Measurements from ENCODE around the gene RAI1.

Gene RAI1

DNA sequence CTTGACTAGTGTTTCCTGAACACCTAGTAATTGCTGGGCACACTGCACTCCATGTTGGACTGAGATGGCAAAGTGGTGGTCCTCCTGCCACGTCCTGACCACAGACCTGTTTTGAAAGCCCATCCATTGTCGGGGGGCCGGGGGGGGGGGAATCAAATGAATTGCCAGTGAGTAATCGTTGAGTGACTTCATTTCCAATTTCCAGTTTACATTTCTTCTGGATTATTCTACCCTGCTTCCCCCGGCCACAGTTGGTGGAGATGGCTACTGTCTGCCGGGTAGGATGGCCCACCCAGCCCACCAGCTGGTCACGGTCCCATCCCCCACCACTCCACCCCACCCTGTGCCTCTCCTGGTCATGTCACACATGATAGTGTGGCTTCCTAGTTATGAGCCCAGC, 18.2 kb downstream of the RAI1 start:
- DNase-seq (ENCODE audit: low read depth in 2 of 2), result no peak

DNA sequence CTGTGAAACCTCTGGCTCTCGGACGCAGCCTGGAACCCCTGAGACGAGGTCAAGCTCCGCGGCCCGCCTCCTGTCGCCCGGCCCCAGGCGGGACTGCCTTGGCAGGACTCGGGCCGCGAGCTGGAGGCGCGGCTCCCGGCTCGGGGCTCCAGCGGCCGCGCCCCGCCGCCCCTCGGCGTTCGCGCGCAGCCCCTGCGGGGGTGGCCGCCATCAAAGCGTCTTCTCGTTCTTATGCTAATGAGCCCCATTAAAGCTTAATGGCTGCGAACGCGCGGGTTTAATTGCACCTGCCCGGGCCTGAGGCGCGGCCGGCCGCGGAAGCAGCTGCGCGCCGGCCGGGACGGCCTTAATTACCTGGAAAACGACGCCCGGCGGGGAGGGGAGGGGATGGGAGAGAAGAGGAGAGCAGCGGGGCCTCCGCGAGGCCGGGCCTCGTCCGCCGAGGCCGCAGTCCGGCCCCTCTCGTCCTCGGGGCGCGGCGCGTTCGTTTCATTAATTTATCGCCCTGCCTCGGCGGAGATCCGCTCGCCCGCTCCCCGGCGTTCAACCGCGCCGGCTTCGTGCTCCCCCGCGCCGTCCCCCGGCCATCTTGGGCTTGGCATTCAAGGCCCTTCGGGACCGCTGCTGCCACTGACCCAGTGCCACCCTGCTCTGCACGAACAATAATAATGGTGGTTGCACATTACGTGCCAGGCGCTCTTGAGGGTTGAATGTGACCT, 19.2 kb downstream of the RAI1 start:
- DNase-seq (ENCODE audit: low read depth in 2 of 2), result no peak

DNA sequence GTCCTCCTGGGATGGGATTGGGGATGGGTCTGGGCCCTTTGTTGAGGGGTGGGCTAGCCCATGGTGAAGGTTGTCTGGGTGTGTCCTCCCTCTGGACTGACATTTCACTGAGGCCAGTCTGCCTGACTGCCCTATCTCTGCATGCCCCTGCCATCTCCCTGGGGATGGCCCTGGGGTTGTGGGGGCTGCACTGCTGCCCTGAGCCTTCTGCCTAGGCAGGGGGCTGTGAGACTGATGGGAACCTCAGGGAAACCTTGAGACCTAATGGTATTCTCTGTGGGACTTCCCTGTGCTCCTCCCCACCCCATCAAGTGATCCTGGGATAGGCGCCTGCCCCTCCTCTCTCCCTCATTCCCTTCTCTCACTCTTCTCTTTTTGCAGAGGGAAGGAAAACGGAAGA, 19.9 kb downstream of the RAI1 start:
- DNase-seq (ENCODE audit: low read depth in 2 of 2), result no peak

DNA sequence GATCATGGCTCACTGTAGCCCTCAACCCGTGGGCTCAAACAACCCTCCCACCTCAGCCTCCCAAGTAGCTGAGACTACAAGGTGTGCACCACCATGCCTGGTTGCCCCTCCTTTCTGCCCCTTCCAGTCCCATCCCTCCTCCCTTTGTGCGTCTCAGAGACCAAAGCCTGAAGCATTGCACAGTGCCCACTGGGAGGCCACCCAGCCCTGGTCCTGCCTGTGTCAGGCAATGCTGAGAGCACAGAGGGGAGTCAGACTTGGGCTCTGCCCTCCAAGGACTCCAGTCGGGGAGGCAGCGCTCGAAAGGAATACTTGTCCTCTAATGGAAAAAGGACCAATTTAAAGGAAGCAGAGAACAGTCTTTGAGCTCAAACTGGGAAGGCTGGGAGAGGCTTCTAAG, 20.4 kb downstream of the RAI1 start:
- DNase-seq (ENCODE audit: low read depth in 2 of 2), result no peak

DNA sequence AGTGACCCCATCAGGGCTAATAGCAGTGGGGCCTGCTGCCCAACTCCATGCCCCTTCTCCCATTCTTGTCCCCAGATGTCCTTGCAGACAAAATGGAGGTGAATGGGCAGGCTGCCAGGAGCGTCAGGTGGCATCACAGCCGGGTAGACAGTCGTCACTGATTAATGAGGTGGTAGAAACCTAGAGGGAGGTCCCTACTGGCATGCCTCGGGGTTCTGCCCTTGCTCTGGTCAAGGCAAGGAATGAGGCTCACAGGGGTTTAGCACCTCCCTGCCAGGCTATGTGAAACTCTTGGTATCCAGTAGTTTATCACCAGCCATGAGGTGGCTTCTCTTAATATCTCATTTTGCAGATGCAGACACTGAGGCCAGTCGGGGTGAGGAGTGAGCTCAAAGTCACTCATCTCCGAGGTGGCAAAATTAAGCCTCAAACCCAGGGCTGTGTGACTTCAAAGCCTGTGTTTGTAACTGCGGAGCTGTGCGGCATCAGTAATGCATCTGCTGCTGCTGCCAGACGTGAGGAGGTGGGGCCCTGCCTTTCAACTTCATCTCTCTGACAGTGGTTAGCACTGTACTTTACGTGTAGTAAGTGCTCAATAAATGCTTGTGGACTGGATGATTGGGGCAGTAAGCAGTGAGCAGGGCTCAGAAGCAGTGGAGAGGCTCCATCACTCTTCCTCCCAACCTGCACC, 21.3 kb downstream of the RAI1 start:
- DNase-seq (ENCODE audit: low read depth in 2 of 2), result no peak

DNA sequence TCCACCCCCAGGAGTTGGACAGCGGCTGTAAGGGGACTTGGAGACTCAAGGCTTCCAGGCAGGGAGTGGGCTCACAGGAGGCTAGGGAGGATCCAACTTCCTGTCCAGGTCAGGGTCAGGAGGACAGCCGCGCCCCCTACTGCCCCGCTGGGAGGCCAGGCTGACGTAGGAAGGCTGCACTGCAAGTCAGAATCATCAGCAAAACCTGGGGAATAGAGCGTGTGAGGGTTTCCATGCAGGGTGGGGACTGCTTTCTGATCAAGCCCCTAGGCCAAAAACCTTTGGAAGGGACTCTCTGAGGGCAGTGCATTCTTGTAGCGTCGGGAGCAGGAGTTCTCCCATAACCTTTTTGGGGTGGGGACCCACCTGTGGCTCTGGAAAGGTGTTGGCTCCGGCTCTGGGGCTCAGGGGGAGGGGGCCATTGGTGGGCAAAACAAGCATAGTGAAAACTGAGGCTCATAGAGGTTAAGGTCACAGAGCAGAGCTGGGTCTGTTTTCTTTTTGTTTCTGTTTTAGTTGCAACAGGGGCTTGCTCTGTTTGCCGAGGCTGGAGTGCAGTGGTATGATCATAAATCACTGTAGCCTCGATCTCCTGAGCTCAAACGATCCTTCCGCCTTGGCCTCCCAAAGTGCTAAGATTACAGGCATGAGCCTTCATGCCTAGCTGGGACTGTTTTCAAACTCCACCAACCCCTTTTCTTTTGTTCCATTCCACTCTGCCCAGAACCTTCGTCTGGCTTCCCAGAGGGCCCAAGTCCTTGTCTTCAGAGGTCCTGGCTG, 22.1 kb downstream of the RAI1 start:
- DNase-seq (ENCODE audit: low read depth in 2 of 2), result no peak

DNA sequence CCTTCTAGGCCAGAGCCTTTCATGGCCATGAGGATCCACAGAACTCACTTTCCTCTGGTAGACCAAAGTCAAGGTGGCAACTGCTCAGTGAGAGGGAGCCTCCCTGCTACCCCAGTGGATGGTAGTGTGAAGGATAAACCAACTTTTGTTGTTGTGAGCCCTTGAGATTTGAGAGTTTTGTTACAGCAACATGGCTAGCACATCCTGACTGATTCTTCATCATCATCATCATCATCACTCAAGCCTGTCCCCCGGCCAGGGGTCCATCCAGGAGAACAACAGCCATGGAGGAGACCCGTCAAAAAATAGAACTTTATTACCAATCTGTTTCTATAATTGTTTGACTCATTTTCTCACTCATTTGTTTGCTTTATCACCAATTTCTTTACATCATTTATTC, 23.7 kb downstream of the RAI1 start:
- DNase-seq (ENCODE audit: low read depth in 2 of 2), result no peak

DNA sequence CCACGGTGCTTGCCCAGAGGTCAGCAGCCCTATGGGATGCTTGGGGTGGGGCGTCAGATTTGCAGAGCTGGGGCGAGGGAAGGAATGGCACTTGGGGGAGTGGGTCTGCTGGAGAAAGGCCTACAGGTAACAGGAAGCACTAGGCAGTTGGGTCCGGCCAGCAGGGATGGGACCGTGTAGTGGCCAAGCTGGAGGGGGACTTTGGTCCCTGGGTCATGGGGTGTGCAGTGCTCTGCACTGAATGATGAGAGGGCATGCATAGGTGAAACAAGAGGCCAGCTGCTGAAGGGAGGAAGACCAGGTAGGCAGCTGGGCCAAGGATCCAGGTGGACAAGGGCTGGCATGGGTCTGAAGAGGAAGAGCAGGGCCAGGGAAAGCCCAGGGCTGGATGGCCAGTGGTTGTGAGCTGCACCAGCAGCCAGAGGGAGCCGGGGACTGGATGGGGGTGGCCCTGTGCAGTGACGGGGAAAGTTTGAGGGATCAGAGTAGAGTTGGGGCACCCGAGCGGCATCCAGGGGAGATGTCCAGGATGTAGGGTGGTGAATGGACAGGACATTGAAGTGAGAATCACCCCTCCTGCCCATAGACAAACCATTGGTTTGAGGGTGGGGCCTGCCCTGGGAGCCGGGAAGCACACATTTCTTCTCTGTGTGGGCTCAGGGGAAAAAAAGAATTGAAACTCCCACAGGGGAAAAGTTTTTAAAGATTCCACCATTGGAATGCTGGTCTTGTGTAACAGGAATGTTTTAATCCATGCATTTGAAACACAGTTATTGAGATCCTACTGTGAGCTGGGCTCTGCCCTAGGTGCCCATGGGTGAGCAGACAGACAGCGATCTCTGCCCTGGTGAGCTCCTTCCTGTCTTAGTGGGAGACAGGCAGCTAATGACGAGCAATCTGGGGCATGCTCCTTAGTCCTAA, 25.1 kb downstream of the RAI1 start:
- DNase-seq (ENCODE audit: low read depth in 2 of 2), result no peak

DNA sequence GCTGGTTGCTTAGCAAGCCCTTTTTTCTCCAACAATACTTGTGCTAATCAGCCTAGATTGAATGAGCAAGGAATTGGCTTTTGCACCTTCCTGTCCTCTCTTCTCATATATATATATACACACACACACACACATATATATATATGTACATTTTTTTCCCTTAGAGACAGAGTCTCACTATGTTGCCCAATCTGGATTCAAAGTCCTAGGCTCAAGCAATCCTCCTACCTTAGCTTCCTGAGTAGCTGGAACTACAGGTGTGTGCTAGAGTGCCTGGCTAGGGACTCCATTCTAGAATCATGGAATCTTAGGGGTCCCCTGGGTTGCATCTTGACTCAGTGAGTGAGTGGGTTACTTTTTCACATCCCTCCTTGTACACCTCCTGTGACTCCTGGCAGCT, 27.0 kb downstream of the RAI1 start:
- DNase-seq (ENCODE audit: low read depth in 2 of 2), result no peak

DNA sequence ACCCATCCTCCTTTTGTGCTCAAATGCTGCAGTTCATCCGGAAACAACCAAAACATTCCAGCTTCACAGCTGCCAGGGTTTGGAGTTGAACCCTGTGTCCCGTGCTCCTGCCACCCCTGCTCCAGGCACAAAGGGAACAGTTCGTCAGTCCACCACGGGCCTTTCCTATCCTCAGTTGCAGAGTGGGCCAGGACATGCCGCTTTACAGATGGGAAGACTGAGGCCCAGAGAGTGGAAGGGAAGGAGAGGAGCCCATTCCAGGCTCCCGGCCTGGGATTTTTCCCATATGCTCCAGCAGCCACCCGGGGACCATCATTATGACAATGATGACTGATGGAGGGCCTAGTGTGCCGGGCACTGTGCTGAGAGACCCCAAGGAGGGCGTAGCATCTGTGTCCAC, 27.6 kb downstream of the RAI1 start:
- DNase-seq (ENCODE audit: low read depth in 2 of 2), result no peak

DNA sequence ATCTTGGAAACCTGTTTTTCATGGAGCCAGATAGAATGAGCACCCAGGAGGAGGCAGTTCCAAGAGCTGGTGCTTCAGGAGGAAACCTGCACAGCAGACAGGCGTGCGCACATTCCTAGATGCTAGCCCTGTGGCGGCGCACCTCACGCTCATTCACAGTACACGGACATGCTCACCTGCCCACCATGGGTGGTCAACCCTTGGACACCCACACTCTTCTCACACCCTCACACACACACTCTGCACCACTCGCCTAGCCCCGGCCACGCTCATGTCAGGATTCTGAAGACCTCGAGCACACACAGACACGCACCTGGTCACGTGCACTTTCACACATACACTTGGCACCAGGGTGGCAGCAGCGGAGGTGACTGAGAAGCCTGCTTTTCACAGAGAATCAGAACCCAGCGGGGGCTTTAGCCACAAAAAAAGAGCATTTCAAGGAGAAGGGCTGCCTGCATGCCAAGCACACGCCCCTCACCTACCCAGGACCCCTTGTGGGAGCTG, 28.6 kb downstream of the RAI1 start:
- no peak for DNase-seq (ENCODE audit: low read depth in 2 of 2)

DNA sequence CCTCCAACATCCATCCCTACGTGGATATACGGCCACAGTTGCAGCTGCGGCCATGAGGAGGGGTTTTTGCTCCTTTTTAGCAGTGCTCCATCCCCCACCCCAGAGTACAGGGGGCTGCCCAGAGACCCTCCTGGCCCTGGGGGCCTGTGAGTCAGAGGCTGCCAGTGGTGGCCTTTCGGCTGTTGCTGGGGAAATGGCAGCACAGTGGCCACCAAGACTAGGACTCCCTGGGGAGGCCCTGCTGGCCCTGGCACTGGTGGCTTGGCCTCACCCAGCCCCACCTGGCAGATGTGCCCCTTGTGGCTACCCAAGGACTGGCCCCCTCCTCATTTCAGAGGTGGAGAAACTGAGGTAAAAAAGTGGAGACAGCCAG, 29.1 kb downstream of the RAI1 start:
- no peak for DNase-seq (ENCODE audit: low read depth in 2 of 2)

DNA sequence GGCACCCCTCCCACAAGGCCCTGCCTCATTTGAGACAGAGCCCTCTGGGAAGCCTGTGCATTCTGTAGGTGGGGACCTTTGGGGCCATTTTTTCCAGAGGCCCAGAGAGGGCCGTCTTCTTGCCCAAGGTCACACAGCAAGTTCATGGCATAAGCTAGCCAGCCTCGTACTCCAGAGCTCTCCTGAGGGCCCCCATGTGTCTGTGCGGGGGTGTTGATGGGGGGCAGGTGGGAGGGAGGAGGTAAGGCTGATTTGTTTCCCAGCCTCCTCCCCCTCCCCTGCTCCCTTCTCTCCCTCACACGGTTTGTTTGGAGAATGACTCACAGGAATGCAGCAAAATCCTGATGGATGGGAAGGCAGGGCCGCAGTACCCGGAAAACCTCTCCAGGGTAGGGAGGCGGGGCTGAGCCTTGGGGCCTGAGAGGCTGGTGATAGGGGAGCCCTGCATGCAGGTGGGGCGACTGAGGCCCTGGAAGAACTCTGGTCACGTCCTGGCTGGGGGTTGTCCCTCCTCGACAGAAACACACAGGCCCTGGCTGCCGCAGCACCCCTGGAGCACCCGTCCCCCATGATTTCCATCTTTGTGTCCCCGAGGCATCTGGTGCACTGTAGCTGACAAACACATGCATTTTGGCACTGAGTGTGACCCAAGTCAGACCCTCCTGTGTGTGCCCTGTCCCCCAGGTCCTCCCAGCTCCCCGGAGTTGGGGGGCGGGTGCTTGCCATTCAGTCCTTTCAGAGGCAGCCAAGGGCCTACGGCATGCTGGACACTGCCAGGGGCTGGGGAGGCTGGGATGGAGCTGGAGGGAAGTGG, 29.7 kb downstream of the RAI1 start:
- DNase-seq (ENCODE audit: low read depth in 2 of 2), result no peak

DNA sequence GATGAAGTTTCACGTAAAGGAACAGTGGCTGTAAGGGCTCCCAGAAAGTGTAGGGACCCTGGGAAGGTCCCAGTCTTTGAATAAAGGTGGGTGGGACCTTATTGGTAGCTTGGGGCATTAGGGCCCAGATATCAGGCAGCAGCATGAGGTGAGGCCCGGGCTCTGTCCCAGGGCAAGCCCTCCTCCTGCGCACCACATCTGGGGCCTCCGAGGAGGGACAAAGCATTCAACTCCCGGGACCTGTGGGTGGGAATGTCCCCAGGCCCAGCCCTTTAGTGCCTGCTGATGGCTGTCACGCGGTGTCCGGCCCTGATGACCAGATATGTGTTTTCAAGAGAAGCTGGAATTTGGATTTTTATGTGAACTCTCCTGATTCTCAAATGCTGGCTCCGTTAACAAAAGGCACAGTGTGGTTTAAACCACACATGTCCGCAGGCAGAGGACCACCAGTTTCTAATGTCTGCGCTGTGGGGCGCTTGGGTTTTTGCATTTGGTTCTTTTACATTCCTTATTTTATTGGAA, 30.4 kb downstream of the RAI1 start:
- no peak for DNase-seq (ENCODE audit: low read depth in 2 of 2)

DNA sequence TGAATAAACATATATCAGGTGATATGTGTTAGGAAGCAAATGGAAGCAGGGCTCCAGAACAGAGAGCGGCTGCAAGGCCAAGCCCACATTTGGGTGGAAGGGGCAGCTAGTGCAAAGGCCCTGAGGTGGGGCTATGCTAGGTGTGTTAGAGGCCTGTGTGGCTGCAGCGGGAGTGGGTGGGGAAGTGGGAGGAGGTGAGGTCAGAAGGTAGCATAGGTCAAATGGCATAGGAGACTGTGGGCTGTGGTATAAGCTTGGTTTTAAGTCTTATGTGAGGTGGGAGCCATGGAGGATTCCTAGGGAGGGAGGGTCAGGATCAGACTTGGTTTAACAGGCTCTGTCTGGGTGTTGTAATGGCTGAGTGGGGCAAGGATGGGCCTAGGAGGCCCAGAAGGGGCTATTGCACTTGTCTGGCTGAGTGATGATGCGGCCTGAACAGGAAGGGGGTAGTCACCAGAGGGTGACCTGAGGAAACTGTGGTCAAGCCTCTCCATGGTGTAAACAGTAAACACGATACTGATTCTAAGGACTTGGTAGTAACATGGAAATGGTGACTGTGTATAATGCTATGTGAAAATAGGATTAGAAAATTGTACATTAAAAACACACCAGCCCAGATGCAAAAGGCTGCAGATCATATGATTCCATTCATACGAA, 31.1 kb downstream of the RAI1 start:
- DNase-seq (ENCODE audit: low read depth in 2 of 2), result no peak

DNA sequence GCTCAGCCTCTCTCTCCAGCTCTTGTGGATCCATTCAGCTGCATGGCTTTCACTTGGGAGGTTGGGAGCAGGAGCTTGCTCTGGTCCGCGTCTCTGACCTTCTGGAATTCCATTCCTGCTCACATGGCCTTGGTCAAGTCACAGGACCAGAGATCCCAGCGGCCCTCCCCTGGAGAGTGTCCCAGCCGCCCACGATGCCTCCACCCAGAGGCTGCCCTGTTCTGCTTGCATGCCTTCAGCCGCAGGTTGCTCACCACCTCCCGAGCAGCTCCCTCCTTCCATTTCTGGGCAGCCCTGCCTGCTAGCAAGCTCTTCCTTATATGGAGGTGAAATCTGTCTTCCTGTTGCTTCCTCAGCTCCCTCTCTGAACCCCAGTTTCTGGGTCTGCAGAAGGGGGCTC, 32.6 kb downstream of the RAI1 start:
- DNase-seq (ENCODE audit: low read depth in 2 of 2), result no peak

DNA sequence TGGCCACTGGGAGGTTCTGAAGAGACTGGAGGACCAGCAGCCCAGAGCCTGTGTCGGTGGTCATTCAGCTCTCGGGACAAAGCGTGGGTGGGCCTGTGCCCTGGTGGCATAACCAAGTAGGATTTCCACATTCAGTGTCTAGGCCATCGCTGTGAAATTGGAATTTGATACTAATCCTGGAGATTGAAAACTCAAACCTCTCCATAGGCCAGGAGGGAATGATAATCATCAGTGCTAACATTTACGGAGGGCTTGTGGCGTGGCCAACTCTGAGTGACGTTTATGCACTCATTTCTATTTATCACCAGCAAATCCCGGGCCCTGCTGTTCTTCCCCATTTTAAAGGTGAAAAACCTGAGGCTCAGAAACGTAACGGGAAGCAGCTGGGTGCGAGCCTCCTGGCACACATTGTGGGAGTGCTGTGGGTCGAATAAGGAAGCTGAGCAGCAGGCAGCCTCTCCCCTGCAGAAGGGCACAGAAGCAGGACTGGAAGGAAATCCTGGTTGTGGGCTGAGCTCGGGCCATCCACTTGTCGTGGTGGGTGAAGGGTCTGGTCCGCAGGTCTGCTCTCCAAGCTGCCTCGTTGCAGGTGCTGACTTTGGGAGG, 33.1 kb downstream of the RAI1 start:
- no peak for DNase-seq (ENCODE audit: low read depth in 2 of 2)

DNA sequence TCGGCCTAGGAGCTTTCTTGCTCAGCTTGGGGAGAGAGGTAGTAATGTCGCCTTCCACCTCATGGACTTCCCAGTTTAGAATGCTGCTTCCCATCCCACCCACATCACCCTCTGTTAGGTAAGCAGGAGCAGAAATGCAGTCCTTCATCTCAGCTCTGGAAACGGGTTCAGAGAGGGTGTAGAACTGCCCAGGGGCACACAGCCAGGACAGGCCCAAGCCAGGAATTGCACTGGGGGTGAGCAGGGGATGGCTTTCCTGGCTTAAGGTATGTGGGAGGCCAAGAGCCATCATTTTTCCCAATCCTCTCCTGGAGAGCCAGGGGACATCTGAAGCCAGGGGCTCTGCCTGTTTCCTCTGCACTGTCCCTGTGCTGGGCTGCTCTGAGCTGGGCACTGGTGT, 33.6 kb downstream of the RAI1 start:
- DNase-seq (ENCODE audit: low read depth in 2 of 2), result no peak

DNA sequence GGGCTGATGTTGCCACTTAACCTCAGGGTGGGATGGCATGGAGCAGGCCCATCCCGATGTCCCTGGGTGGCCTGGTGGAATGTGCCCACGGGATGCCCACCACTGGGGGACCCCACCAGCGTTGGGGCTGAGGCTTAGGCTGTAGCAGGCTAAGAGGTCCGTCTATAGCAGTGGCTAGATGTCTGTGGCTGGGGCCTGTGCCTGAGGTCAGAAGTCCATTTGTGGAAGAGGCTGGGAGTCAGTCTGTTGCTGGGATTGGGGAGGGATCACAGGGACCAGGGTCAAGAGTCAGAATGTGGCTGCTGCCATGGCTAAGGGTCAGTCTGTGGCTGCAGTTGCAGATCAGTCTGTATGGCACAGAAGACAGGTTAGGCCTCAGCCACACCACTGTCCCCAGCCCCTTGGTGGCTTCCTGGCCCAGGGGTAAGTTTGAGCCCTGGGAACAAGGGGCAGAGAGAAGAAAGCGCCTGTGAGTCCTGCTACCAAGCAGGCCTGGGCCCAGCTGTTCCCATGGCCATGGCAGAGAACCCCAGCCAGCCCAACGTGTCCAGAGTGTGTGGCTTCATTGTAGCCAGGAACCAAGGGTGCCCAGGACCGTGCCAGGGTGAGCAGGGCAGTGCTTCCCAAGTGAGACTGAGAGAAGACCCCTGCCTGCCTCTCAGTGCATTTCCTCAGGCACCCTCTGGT, 35.7 kb downstream of the RAI1 start:
- DNase-seq (ENCODE audit: low read depth in 2 of 2), result no peak

All from stimulated activated CD8-positive, alpha-beta memory T cell treated with anti-CD3 and anti-CD28 coated beads, Interleukin-2, amount 100 ng/mL, for 48 hours (primary cell).